H1 (cell line): ENCODE results near the gene ANK3. TPM values are rescaled to one million over a fixed set of nuclear protein-coding genes. Genes with fewer than 3 reads are reported as not detected.

Source experiments
- CTCF ChIA-PET: fragments of 300-600 bp; sonication (Branson Sonifier 250); formaldehyde crosslinking; loops from one replicate; lab custom pipeline; 2021; ENCODE audit not compliant: partially characterized antibody; lab: Charles Lee
- POLR2A ChIA-PET: fragments of 300-600 bp; sonication (Branson Sonifier 250); formaldehyde crosslinking; loops from one replicate; lab custom pipeline; 2021; ENCODE audit warnings: inconsistent platforms; ENCODE audit not compliant: partially characterized antibody; lab: Charles Lee
- DNase-seq, 2 experiments: peaks; one replicate each; pipeline versions ENCODE4 v3.0.0 to v3.0.0-alpha.2; 2010 to 2022; ENCODE audit warnings: low spot score in 2 of 2, low read depth in 1 of 2, mixed read lengths in 1 of 2
- FAIRE-seq: peaks from 2 replicates; lab custom pipeline; 2011; peaks lifted over from hg19 to GRCh38; lab: Jason Lieb, UNC
- H2AFZ ChIP-seq: 2 replicates; pipeline ENCODE4 v1.8.1; 2012; ENCODE audit warnings: low read length, inconsistent platforms
- H2AK5ac ChIP-seq: 2 replicates; pipeline ENCODE4 v1.6.1; 2013; ENCODE audit warnings: low read depth, low read length
- H2BK120ac ChIP-seq: replicated peaks from 2 replicates; pipeline ENCODE3; 2013; ENCODE audit warnings: low read depth, low read length, inconsistent platforms
- H2BK12ac ChIP-seq: 2 replicates; pipeline ENCODE4 v1.6.1; 2013; ENCODE audit warnings: low read depth, low read length
- H2BK15ac ChIP-seq: 2 replicates; pipeline ENCODE4 v1.6.1; 2013; ENCODE audit warnings: low read length
- H2BK20ac ChIP-seq: 2 replicates; pipeline ENCODE4 v1.6.1; 2013; ENCODE audit warnings: low read length
- H2BK5ac ChIP-seq: 2 replicates; pipeline ENCODE4 v1.6.1; 2013; ENCODE audit warnings: low read depth, low read length
- H3K14ac ChIP-seq: 2 replicates; pipeline ENCODE4 v1.6.1; 2013; ENCODE audit warnings: inconsistent platforms; ENCODE audit not compliant: insufficient read length
- H3K18ac ChIP-seq: 2 replicates; pipeline ENCODE4 v1.6.1; 2013; ENCODE audit warnings: low read length; ENCODE audit errors: extremely low read depth
- H3K23ac ChIP-seq: 2 replicates; pipeline ENCODE4 v1.6.1; 2013; ENCODE audit warnings: inconsistent platforms; ENCODE audit not compliant: insufficient read length
- H3K23me2 ChIP-seq: 2 replicates; pipeline ENCODE4 v1.6.1; 2013; ENCODE audit warnings: low read depth, low read length
- H3K27ac ChIP-seq: 2 replicates; pipeline ENCODE4 v1.6.1; 2011; ENCODE audit warnings: low read depth, low read length, inconsistent platforms
- H3K27me3 ChIP-seq, 4 experiments: replicated peaks in 1 of 4; 1 replicate in 1 of 4; 2 replicates in 3 of 4; pipeline versions ENCODE4 v1.6.1 to v1.8.1; 2011 to 2013; ENCODE audit warnings: low read length in 3 of 4, mild to moderate bottlenecking in 3 of 4, inconsistent platforms in 2 of 4, mixed read lengths in 2 of 4, moderate library complexity in 1 of 4; ENCODE audit not compliant: control insufficient read depth in 3 of 4, insufficient read depth in 3 of 4; ENCODE audit errors: extremely low read depth in 1 of 4
- H3K36me3 ChIP-seq, 4 experiments: 2 replicates each; pipeline versions ENCODE4 v1.6.1 to v1.8.1; 2011 to 2013; ENCODE audit warnings: mild to moderate bottlenecking in 4 of 4, low read length in 3 of 4, moderate library complexity in 2 of 4, control low read depth in 1 of 4, inconsistent platforms in 1 of 4; ENCODE audit not compliant: insufficient read depth in 4 of 4, control insufficient read depth in 2 of 4
- H3K4ac ChIP-seq: replicated peaks from 2 replicates; pipeline ENCODE3; 2013; ENCODE audit warnings: low read length, low read depth, mixed read lengths, inconsistent platforms; ENCODE audit not compliant: insufficient read length
- H3K4me1 ChIP-seq, 4 experiments: replicated peaks in 1 of 4; 1 replicate in 1 of 4; 2 replicates in 3 of 4; pipeline versions ENCODE4 v1.6.1 to v1.8.1; 2011 to 2013; ENCODE audit warnings: low read length in 3 of 4, inconsistent platforms in 2 of 4, mixed read lengths in 1 of 4; ENCODE audit not compliant: insufficient read depth in 4 of 4, control insufficient read depth in 3 of 4
- H3K4me2 ChIP-seq, 2 experiments: 2 replicates each; pipeline versions ENCODE4 v1.6.1 to v1.8.1; 2011 to 2013; ENCODE audit warnings: low read depth in 2 of 2, low read length in 2 of 2, control low read depth in 1 of 2, inconsistent platforms in 1 of 2, mild to moderate bottlenecking in 1 of 2; ENCODE audit not compliant: insufficient read depth in 1 of 2
- H3K4me3 ChIP-seq, 4 experiments: fragments of 200-600, 300-600 bp in 1 of 4; sonication (generic), shearing (Covaris generic), sonication (Bioruptor Twin) in 1 of 4; 2 replicates each; pipeline versions ENCODE4 v1.5.1 to v1.8.1; 2011 to 2016; ENCODE audit warnings: low read length in 4 of 4, low read depth in 3 of 4, control low read depth in 2 of 4, inconsistent platforms in 2 of 4, mild to moderate bottlenecking in 2 of 4, mixed read lengths in 1 of 4, moderate library complexity in 1 of 4; ENCODE audit not compliant: insufficient read depth in 2 of 4; ENCODE audit errors: extremely low read depth in 1 of 4
- H3K56ac ChIP-seq: replicated peaks from 2 replicates; pipeline ENCODE3; 2013; ENCODE audit warnings: low read depth, mild to moderate bottlenecking, mixed read lengths, low read length, inconsistent platforms; ENCODE audit not compliant: insufficient read length
- H3K79me1 ChIP-seq: 2 replicates; pipeline ENCODE4 v1.6.1; 2013; ENCODE audit warnings: low read depth, low read length, control low read depth
- H3K79me2 ChIP-seq, 2 experiments: 2 replicates each; pipeline versions ENCODE4 v1.6.1 to v1.8.1; 2012 to 2013; ENCODE audit warnings: low read length in 2 of 2, mild to moderate bottlenecking in 2 of 2, inconsistent platforms in 1 of 2; ENCODE audit not compliant: insufficient read depth in 2 of 2, control insufficient read depth in 1 of 2
- H3K9ac ChIP-seq, 4 experiments: replicated peaks in 1 of 4; 1 replicate in 1 of 4; 2 replicates in 3 of 4; pipeline versions ENCODE4 v1.6.1 to v1.8.1; 2011 to 2013; ENCODE audit warnings: low read depth in 3 of 4, low read length in 3 of 4, control low read depth in 2 of 4, mild to moderate bottlenecking in 2 of 4, moderate library complexity in 2 of 4, inconsistent platforms in 1 of 4; ENCODE audit errors: extremely low read depth in 1 of 4
- H3K9me3 ChIP-seq, 2 experiments: 2 replicates each; pipeline versions ENCODE4 v1.6.1 to v1.8.1; 2012 to 2013; ENCODE audit warnings: mild to moderate bottlenecking in 2 of 2, moderate library complexity in 2 of 2, control low read depth in 1 of 2, inconsistent platforms in 1 of 2, low read depth in 1 of 2, low read length in 1 of 2, mixed read lengths in 1 of 2; ENCODE audit not compliant: insufficient read depth in 2 of 2
- H4K20me1 ChIP-seq, 2 experiments: replicated peaks in 1 of 2; 2 replicates each; pipeline versions ENCODE3 to v1.8.1; 2011 to 2013; ENCODE audit warnings: inconsistent platforms in 2 of 2, low read length in 2 of 2, mild to moderate bottlenecking in 1 of 2; ENCODE audit not compliant: insufficient read depth in 2 of 2, control insufficient read depth in 1 of 2
- H4K5ac ChIP-seq: 2 replicates; pipeline ENCODE4 v1.6.1; 2013; ENCODE audit warnings: low read length, low read depth, mixed read lengths, inconsistent platforms; ENCODE audit not compliant: insufficient read length
- H4K8ac ChIP-seq: 2 replicates; pipeline ENCODE4 v1.8.0; 2013; ENCODE audit warnings: mild to moderate bottlenecking, moderate library complexity, low read length, inconsistent platforms; ENCODE audit not compliant: insufficient read depth; ENCODE audit errors: extremely low read depth
- H4K91ac ChIP-seq: replicated peaks from 2 replicates; pipeline ENCODE3; 2013; ENCODE audit warnings: low read length, mixed read lengths, inconsistent platforms; ENCODE audit not compliant: insufficient read length
- CTBP2 ChIP-seq: IDR thresholded peaks from 2 replicates; pipeline ENCODE4 v1.7.0; 2011; ENCODE audit warnings: borderline replicate concordance, mild to moderate bottlenecking, moderate library complexity, mixed read lengths, low read length; ENCODE audit not compliant: insufficient read depth, insufficient read length
- EP300 ChIP-seq, 2 experiments: IDR thresholded peaks; 1 replicate in 1 of 2; 2 replicates in 1 of 2; pipeline ENCODE4 v1.6.1; 2011 to 2012; ENCODE audit warnings: low read depth in 2 of 2, low read length in 2 of 2, mild to moderate bottlenecking in 2 of 2, borderline replicate concordance in 1 of 2, inconsistent platforms in 1 of 2, moderate library complexity in 1 of 2
- GTF2F1 ChIP-seq: IDR thresholded peaks from 2 replicates; pipeline ENCODE4 v1.6.1; 2012; ENCODE audit warnings: low read depth, low read length, improper control_type of control experiment, borderline replicate concordance
- NRF1 ChIP-seq: IDR thresholded peaks from 2 replicates; pipeline ENCODE4 v1.6.1; 2011; ENCODE audit warnings: mild to moderate bottlenecking, low read depth, low read length, improper control_type of control experiment
- RXRA ChIP-seq: IDR thresholded peaks from 2 replicates; pipeline ENCODE4 v1.6.1; 2011; ENCODE audit warnings: low read depth, mild to moderate bottlenecking, low read length, moderate library complexity; ENCODE audit not compliant: insufficient read depth
- SIN3A ChIP-seq, 2 experiments: IDR thresholded peaks in 1 of 2; conservative IDR thresholded peaks in 1 of 2; 2 replicates each; pipeline ENCODE4 v1.6.1; 2011 to 2012; ENCODE audit warnings: low read length in 2 of 2, improper control_type of control experiment in 1 of 2, low read depth in 1 of 2, mild to moderate bottlenecking in 1 of 2
- SIRT6 ChIP-seq: IDR thresholded peaks from one replicate; pipeline ENCODE4 v1.7.1; 2012; ENCODE audit warnings: low read length, inconsistent platforms
- TBP ChIP-seq: IDR thresholded peaks from 2 replicates; pipeline ENCODE4 v1.6.1; 2011; ENCODE audit warnings: low read depth, low read length, improper control_type of control experiment
- WGBS, 2 experiments: shearing (Covaris generic) in 1 of 2; methylation state at CpG; one replicate each; pipeline versions ENCODE4 v1.1.6 to v1.1.7; 2013 to 2015; ENCODE audit warnings: low lambda C conversion rate in 2 of 2, mixed read lengths in 2 of 2, inconsistent platforms in 1 of 2, low coverage in 1 of 2, missing lambda C conversion rate in 1 of 2; ENCODE audit not compliant: insufficient replicate concordance in 2 of 2, insufficient coverage in 1 of 2, insufficient read length in 1 of 2; ENCODE audit errors: extremely low coverage in 1 of 2, missing lambda C conversion rate in 1 of 2; 5-methylcytosine and 5-hydroxymethylcytosine counted together
- polyA plus RNA-seq, 7 experiments: library from polyadenylated mRNA; depleted of rRNA in 3 of 7; stranded (reverse) in 5 of 7; unstranded in 2 of 7; fragments of >200 nt in 5 of 7; fragments of 200-250 nt in 2 of 7; gene quantifications; 1 replicate in 5 of 7; 2 replicates in 1 of 7; 4 replicates in 1 of 7; pipeline versions ENCODE4 v1.2.1 to v1.2.3, GENCODE V29; 2011 to 2013; ENCODE audit warnings: missing spikeins in 2 of 7, mixed read lengths in 2 of 7
- total RNA-seq: library from RNA; stranded (reverse); fragmentation: NEBNext Ultra II Directional; extraction: Animal tissue kit (Norgen Biotek cat#: 25700); gene quantifications from 2 replicates; pipeline ENCODE4 v1.2.1, GENCODE V29; 2021

ANK3 gene
- total and polyA plus RNA-seq, 2 of the 8 experiments (the other 6 are each of a cell fraction or from before 2014, with no cell fraction given) = 18.1 to 67.9 TPM

GRCh38 chr10:60422809-60423208, 33.1 kb upstream of the ANK3 start:
- Histone ChIP-seq H3K27me3 (peaks cover 1 to 23% (median 19%) of the 10 kb centered on the region in 4 experiments; a peak in 6 of 7 replicates), H3K4me1 (peaks cover 0 to 8% (median 4%) of the 10 kb centered on the region in 4 experiments; a peak in 3 of 7 replicates), H3K9me3 (no peaks in the 10 kb centered on the region), H2BK12ac (no peak overlapping the region), H2AFZ (no peak overlapping the region), H3K4me2 (no peak overlapping the region), H2BK15ac (no peak overlapping the region), H4K20me1 (no peaks in the 10 kb centered on the region), H4K8ac (no peak overlapping the region), H3K23ac (no peak overlapping the region), H3K14ac (no peak overlapping the region), H3K4me3 (no peak overlapping the region), H3K27ac (no peak overlapping the region), H2BK120ac (no peak overlapping the region), H3K36me3 (no peaks in the 10 kb centered on the region), H3K56ac (no peak overlapping the region), H3K79me2 (no peaks in the 10 kb centered on the region)
- POLR2A ChIA-PET = interaction anchor here (1.0 kb wide), 1 partner anchor 163 kb away, joined by 3 read pairs; no protein-coding TSS in a partner anchor
- no peak for DNase-seq
- 85% methylated on average over 5 of the region's 5 CpGs; no CpG with 5 or more reads in 1 of the 2 experiments for WGBS, 2 experiments
- TF ChIP-seq GTF2F1 = no peak
- TF ChIP-seq TBP = no peak
- TF ChIP-seq CTBP2 = no peak
- TF ChIP-seq RXRA = no peak
- no peak for TF ChIP-seq NRF1
- no peak for TF ChIP-seq EP300 (IDR thresholded peaks at IDR 0.05; ENCODE audit: borderline replicate concordance in 1 of 2, low read depth in 2 of 2, low read length in 2 of 2)
- no peak for TF ChIP-seq SIN3A (conservative IDR thresholded peaks at IDR 0.05 in 1 of 2, IDR thresholded peaks at IDR 0.05 in 1 of 2; ENCODE audit: low read depth in 1 of 2, low read length in 2 of 2)
- no peak for TF ChIP-seq SIRT6
- TF ChIP-seq, all 59 proteins: peak for 0
- H4K91ac ChIP-seq = no peak overlapping the region
- H3K18ac ChIP-seq = no peak overlapping the region
- no peak overlapping the region for H3K9ac ChIP-seq
- H3K4ac ChIP-seq = no peak overlapping the region
- CTCF ChIA-PET = interaction anchor here (0.7 to 3.5 kb wide), 3 partner anchors 11 to 22 kb away, joined by 3 to 13 read pairs (median 4); no protein-coding TSS in a partner anchor
- H3K23me2 ChIP-seq = no peaks in the 10 kb centered on the region
- H2BK20ac ChIP-seq = no peak overlapping the region
- H4K5ac ChIP-seq = no peak overlapping the region
- H2AK5ac ChIP-seq = no peak overlapping the region
- H2BK5ac ChIP-seq = no peak overlapping the region
- no peak for FAIRE-seq
- no peaks in the 10 kb centered on the region for H3K79me1 ChIP-seq
